Measurements from ENCODE around the gene ITPKB.
"Not testable (repeated sequence)": the region's sequence is repeated elsewhere in the genome, so short reads cannot be mapped to it uniquely, and the experiment has no call there.

Gene ITPKB

DNA sequence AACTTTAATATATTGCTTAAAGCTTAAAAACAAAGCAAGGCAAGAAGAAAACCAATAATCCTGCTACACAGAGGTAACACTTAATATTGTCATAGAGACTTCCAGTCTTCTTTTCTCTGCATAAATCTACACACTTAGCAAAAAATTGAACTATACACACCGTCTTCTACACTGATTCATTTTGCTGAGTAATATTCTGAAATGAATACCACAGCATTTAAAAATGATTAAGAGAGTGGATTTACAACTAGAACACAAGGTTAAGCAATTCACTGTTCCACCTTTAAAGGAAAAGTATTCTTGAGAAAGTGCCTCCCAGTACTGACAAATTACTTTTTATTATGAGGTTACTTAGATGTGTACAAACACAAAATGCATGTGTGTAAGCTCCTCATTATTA is 22.2 kb upstream of the ITPKB start:
- DNase-seq (ENCODE audit: extremely low read depth in 1 of 2, low read depth in 1 of 2): no peak

GRCh38 chr1:226754793-226755533 is 15.9 kb upstream of the ITPKB start:
- no peak for DNase-seq (ENCODE audit: extremely low read depth in 1 of 2, low read depth in 1 of 2)

GRCh38 chr1:226754097-226754496 is 15.0 kb upstream of the ITPKB start:
- DNase-seq (ENCODE audit: extremely low read depth in 1 of 2, low read depth in 1 of 2): no peak

GRCh38 chr1:226751703-226752102 is 12.6 kb upstream of the ITPKB start:
- no peak for DNase-seq (ENCODE audit: extremely low read depth in 1 of 2, low read depth in 1 of 2)

- no peak for DNase-seq (ENCODE audit: extremely low read depth in 1 of 2, low read depth in 1 of 2)
Observed at GRCh38 chr1:226751214-226751613, 12.1 kb upstream of the ITPKB start.

DNA sequence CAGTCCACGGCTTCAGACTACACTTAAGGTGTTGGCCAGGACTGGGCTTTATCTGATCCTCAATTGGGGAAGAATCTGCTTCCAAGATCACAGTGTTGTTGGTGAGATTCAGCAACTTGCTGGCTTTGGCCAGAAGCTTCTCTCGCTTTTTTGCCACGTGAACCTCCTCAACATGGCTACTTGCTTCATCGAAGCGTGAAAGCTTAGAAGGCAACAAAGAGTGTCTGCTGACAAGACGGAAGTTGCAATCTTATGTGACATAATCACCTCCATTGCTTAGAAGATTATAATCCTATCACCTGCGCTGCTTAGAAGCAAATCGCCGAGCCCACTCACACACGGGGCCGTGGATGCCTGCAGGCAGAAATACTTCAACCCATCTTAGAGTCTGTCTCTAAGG is 10.4 kb upstream of the ITPKB start:
- DNase-seq (ENCODE audit: extremely low read depth in 1 of 2, low read depth in 1 of 2): no peak

DNA sequence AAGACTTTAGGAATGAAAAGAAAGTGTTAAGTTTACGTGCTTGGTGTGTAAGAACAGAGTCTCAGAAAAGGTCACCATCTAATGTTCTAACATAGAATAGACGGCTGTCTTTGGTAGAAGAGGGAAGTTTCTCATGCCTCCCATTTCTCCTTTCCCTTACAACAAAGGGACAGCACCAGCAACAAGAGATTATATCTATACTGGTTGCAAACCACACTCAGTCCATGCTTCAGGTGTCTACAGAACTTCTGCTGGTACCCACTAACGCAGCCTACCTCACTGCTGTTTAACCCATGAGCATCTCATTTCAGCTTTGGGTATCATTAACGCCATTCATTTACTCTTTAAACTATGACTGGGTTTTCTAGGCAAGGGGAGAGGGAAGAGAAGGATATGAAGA is 9.2 kb upstream of the ITPKB start:
- no peak for DNase-seq (ENCODE audit: extremely low read depth in 1 of 2, low read depth in 1 of 2)

GRCh38 chr1:226747519-226748263 is 8.6 kb upstream of the ITPKB start:
- not testable (repeated sequence) for DNase-seq (ENCODE audit: extremely low read depth in 1 of 2, low read depth in 1 of 2)

DNA sequence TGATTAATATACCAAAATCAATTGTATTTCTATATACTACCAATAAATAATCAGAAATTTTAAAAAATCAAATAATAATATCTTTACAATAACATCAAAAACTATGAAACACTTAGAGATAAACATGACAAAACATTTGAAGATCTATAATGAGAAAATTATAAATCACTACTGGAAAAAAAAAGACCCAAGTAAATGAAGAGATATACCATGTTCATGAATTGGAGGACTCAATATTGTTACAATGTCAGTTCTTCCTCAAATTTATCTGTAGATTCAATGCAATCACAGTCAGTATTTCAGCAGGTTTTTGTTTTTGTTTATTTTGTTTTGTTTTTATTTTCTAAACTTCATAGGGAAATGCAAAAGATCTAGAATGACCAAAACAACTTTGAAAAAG is 4.2 kb upstream of the ITPKB start:
- DNase-seq (ENCODE audit: extremely low read depth in 1 of 2, low read depth in 1 of 2): no peak

GRCh38 chr1:226741009-226741408 is 1.9 kb upstream of the ITPKB start:
- DNase-seq (ENCODE audit: extremely low read depth in 1 of 2, low read depth in 1 of 2): no peak

DNA sequence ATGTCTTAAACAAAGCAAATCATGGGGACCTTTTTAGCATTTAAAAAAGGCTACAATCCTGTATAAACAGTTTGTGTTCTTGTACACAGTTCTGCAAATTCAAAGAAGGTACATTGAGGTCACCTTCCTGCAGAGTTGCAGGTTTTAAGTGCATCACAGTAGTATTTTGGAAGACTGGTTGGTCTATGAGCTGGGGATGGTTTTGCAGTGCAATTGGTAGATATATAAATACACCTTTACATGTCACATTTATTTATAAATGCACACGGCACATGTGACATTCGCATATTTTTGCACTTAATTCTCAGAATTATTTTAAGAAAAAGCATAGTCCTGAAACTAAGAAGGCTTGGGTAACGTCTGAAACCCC is 599 bp upstream of the ITPKB start:
- DNase-seq (ENCODE audit: extremely low read depth in 1 of 2, low read depth in 1 of 2): no peak

- DNase-seq (ENCODE audit: extremely low read depth in 1 of 2, low read depth in 1 of 2): peak in 1 of 2 donors; percentile 23
Observed at GRCh38 chr1:226738421-226738994, 574 bp downstream of the ITPKB start.

- DNase-seq (ENCODE audit: extremely low read depth in 1 of 2, low read depth in 1 of 2): peak in 1 of 2 donors; percentile 13
Observed at GRCh38 chr1:226737819-226738420, 1.2 kb downstream of the ITPKB start.

DNA sequence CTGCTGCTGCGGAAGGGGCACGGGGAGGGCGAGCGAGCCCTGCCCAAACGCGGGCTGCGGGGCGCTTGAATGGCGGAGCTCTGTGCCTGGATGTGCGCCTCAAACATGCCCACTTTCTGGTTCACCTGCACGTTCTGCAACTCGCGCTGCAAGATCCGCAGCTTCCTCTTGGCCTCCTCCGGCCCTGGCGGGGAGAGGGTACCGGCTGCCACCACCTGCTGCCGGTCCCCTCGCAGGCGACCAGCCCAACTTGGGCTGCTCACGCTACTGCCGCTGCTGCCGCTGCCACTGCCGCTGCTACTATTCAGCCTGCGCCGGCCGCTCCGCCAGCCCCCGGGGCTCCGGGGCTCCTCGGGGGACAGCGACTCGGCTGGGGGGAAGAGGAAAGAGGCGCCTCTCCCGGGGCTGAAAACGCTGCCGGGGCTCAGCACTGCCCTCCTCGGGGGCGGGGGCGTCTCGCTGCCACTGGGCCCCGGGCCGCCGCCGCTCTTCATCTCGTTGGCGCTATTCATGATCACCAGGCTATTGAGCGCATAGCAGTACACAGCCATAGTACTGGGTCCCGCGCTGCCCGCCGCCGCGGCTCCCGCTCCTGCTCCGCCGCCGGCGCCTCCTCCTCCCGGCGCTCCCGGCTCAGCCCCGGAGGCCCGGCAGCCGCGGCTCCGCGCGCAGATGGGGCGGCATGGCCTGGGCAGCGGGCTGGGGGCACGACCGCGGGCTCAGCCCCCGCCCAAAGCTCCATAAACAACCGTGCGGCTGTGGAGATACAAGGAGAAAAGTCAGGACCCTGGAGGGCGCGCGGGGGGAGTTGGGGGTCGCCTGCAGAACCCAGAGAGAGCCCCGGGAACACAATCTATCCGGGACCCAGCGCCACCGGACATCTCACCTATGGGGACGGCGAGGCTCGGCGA is 1.9 kb downstream of the ITPKB start:
- no peak for DNase-seq (ENCODE audit: extremely low read depth in 1 of 2, low read depth in 1 of 2)

DNA sequence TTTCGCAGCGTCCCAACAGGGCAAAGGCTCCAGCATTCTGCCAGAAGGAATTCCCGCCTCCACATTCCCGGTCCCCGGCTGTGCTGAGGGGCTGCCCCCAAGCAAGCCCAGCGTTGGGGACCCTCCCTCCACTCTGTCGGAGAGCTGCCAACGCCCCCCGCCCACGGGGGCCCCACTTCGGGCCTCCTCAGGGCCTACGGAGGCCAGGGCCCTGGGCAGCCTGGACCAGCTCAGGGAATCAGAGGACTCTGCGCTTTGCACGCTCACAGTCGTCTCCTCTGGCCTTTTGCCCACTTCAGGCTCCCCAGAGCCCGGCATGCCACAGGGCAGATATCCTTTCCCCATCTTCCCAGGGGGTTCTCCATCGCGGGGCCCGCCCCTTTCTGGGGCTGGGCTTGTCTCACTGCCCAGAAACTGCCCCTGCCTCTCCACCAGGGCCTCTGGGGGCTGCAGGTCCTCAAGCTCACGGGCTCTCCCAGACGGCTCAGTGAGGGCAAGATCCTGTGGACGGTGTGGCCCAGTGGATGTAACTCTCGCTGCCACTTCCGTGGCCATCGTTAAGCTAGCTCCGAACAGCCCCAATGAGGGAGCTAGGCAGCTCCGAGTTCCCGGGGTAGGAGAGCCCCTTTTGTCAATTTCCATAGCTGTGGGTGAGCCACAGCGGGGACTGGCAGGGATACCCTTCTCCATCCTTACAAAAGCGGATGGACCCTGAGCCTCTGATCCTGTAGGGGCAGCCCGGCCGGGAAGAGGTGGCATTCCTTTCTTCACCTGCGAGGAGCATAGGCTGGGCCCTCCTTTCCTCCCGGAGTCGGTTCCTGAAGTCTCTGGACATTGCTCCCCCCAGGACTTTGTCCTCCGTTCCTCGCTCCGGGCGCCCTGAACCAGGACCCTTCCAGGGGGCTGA is 2.8 kb downstream of the ITPKB start:
- no peak for DNase-seq (ENCODE audit: extremely low read depth in 1 of 2, low read depth in 1 of 2)

DNA sequence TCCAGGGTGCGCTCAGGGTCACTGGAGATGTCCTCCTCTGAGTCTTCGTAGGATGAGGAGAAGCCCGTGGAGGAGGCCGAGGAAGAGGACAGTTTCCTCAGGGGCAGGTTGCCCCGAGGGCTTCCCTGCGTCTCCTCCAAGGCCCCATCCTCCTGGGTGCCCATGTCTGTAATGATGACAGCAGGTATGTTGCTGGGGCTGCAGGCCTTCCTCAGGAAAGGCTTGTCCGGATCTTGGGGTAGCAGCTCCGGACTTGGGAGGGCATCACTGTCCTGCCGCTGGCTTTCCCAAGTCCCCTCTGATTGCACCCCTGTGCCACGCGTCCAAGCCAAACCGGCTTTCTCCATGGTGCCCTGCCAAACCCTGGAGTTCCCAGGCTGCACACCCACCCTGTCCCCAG is 3.5 kb downstream of the ITPKB start:
- no peak for DNase-seq (ENCODE audit: extremely low read depth in 1 of 2, low read depth in 1 of 2)

DNA sequence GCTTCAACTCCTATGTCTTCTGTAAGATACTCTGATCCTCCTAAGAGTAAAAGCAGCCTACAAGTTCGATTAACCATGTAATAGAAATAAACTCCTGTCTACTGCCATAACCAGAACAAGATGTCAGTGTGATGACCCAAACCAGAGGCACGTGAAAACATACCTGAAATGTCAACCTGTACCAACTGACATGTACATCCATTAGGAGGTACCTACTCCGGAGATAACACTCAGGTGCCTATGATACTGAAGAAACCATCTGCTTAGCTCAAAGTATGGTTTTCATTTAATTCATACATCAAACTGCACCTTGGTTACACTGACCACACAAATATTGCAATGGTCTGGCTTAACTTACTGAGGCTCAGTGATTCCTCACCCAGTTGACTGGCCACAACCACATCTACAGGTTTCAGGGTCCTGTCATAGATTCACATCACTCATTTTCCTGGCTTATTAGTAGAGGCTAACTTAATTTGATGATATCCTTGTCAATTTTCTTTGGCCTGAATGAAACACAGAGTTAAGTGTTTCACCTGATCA is 4.4 kb downstream of the ITPKB start:
- DNase-seq (ENCODE audit: extremely low read depth in 1 of 2, low read depth in 1 of 2): no peak

- no peak for DNase-seq (ENCODE audit: extremely low read depth in 1 of 2, low read depth in 1 of 2)
Observed at GRCh38 chr1:226733876-226734275, 5.2 kb downstream of the ITPKB start.

GRCh38 chr1:226733304-226733703 is 5.8 kb downstream of the ITPKB start:
- no peak for DNase-seq (ENCODE audit: extremely low read depth in 1 of 2, low read depth in 1 of 2)

All from stimulated activated CD8-positive, alpha-beta memory T cell treated with anti-CD3 and anti-CD28 coated beads, Interleukin-7, amount 100 ng/mL, for 48 hours (primary cell).